HepG2 (cell line): ENCODE data around the gene B4GALT5. TPM values are rescaled to one million over a fixed set of nuclear protein-coding genes. Genes with fewer than 3 reads are reported as not detected.

Experiments used
- ATF7 ChIP-seq, 2 experiments: fragments of 450-650 bp in 1 of 2; sonication (generic) in 1 of 2; formaldehyde crosslinking in 1 of 2; IDR thresholded peaks; 2 replicates each; pipeline versions ENCODE4 v1.4.0 to v1.6.1; 2016 to 2020; ENCODE audit warnings: antibody characterized with exemption in 1 of 2, mild to moderate bottlenecking in 1 of 2, missing genetic modification reagents in 1 of 2
- FLYWCH1 ChIP-seq: sonication (generic); formaldehyde crosslinking; IDR thresholded peaks from 2 replicates; pipeline ENCODE4 v1.8.1; 2023; ENCODE audit warnings: mild to moderate bottlenecking, missing genetic modification reagents
- GATA4 ChIP-seq: sonication (generic); IDR thresholded peaks from 2 replicates; pipeline ENCODE4 v1.6.1; 2016; ENCODE audit warnings: antibody characterized with exemption, low read depth, borderline replicate concordance
- MAFF ChIP-seq: IDR thresholded peaks from 2 replicates; pipeline ENCODE4 v1.6.1; 2011; ENCODE audit warnings: low read depth, low read length, improper control_type of control experiment
- MAFK ChIP-seq, 2 experiments: IDR thresholded peaks in 1 of 2; conservative IDR thresholded peaks in 1 of 2; 2 replicates each; pipeline ENCODE4 v1.6.1; 2011; ENCODE audit warnings: improper control_type of control experiment in 2 of 2, low read length in 2 of 2
- MLXIP ChIP-seq: sonication (generic); formaldehyde crosslinking; IDR thresholded peaks from 2 replicates; pipeline ENCODE4 v1.9.0; 2021; ENCODE audit warnings: missing genetic modification reagents, borderline replicate concordance
- NR3C1 ChIP-seq: sonication (generic); formaldehyde crosslinking; IDR thresholded peaks from 2 replicates; pipeline ENCODE4 v1.4.0; 2020; ENCODE audit warnings: missing genetic modification reagents
- RAD21 ChIP-seq: fragments of 450-650 bp; formaldehyde crosslinking; IDR thresholded peaks from 2 replicates; pipeline ENCODE4 v1.5.0; 2020; ENCODE audit warnings: mild to moderate bottlenecking
- RFXANK ChIP-seq: IDR thresholded peaks from 2 replicates; pipeline ENCODE4 v1.6.1; 2016
- ZBTB42 ChIP-seq: sonication (generic); formaldehyde crosslinking; IDR thresholded peaks from 2 replicates; pipeline ENCODE4 v1.5.0; 2020; ENCODE audit warnings: mild to moderate bottlenecking, missing genetic modification reagents
- ZFAT ChIP-seq: sonication (generic); formaldehyde crosslinking; conservative IDR thresholded peaks from 2 replicates; pipeline ENCODE4 v1.8.1; 2023; ENCODE audit warnings: missing genetic modification reagents, inconsistent platforms
- ZFP82 ChIP-seq: sonication (generic); formaldehyde crosslinking; IDR thresholded peaks from 2 replicates; pipeline ENCODE4 v1.5.1; 2020; ENCODE audit warnings: mild to moderate bottlenecking, missing genetic modification reagents, borderline replicate concordance
- ZNF253 ChIP-seq: sonication (generic); formaldehyde crosslinking; IDR thresholded peaks from 2 replicates; pipeline ENCODE4 v1.8.0; 2022; ENCODE audit warnings: mild to moderate bottlenecking, missing genetic modification reagents, borderline replicate concordance
- ZNF569 ChIP-seq: sonication (generic); formaldehyde crosslinking; IDR thresholded peaks from 2 replicates; pipeline ENCODE4 v1.5.0; 2020; ENCODE audit warnings: mild to moderate bottlenecking, missing genetic modification reagents, moderate library complexity, borderline replicate concordance
- ZNF615 ChIP-seq: sonication (generic); formaldehyde crosslinking; IDR thresholded peaks from 2 replicates; pipeline ENCODE4 v1.5.0; 2020; ENCODE audit warnings: mild to moderate bottlenecking, missing genetic modification reagents, borderline replicate concordance
- ZNF660 ChIP-seq: sonication (generic); formaldehyde crosslinking; IDR thresholded peaks from 2 replicates; pipeline ENCODE4 v1.5.1; 2020; ENCODE audit warnings: mild to moderate bottlenecking, low read depth, missing genetic modification reagents, borderline replicate concordance
- ZNF691 ChIP-seq: sonication (generic); formaldehyde crosslinking; IDR thresholded peaks from 2 replicates; pipeline ENCODE4 v1.4.0; 2020; ENCODE audit warnings: missing genetic modification reagents, low read depth, mild to moderate bottlenecking, borderline replicate concordance
- polyA plus RNA-seq, 8 experiments: library from polyadenylated mRNA; depleted of rRNA in 3 of 8; stranded (reverse) in 7 of 8; unstranded in 1 of 8; fragments of >200 nt; fragmentation: Illumina TruSeq in 4 of 8; extraction: Trizol in 4 of 8; gene quantifications; 2 replicates each; pipeline versions ENCODE4 v1.2.1 to v1.2.3, GENCODE V29; 2011 to 2016; ENCODE audit warnings: low read depth in 4 of 8, missing spikeins in 1 of 8, mixed read lengths in 1 of 8; ENCODE audit not compliant: insufficient read depth in 1 of 8
- total RNA-seq, 5 experiments: library from RNA; depleted of rRNA; stranded (reverse); fragments of >200 nt; fragmentation: Illumina TruSeq; extraction: Trizol; gene quantifications; 2 replicates each; pipeline ENCODE4 v1.2.3, GENCODE V29; 2016; ENCODE audit warnings: low read depth in 1 of 5
- TF ChIP-seq, protein P1 (sequence below): sonication (generic); formaldehyde crosslinking; IDR thresholded peaks from 2 replicates; pipeline ENCODE4 v1.5.0; 2020; ENCODE audit warnings: missing genetic modification reagents
- TF ChIP-seq, protein P2 (sequence below): sonication (generic); formaldehyde crosslinking; IDR thresholded peaks from 2 replicates; pipeline ENCODE4 v1.8.1; 2022; ENCODE audit warnings: mild to moderate bottlenecking, missing genetic modification reagents
- TF ChIP-seq, protein P3 (sequence below), 2 experiments: fragments of 450-650 bp in 1 of 2; sonication (generic) in 1 of 2; formaldehyde crosslinking; IDR thresholded peaks; 2 replicates each; pipeline versions ENCODE4 v1.5.0 to v1.8.0; 2020 to 2022; ENCODE audit warnings: mild to moderate bottlenecking in 1 of 2, missing genetic modification reagents in 1 of 2
- TF ChIP-seq, protein P4 (sequence below): fragments of 450-650 bp; IDR thresholded peaks from 2 replicates; pipeline ENCODE4 v1.6.1; 2017

The B4GALT5 gene
- total and polyA plus RNA-seq, 2 of the 13 experiments (the other 11 are each of a cell fraction or from before 2014, with no cell fraction given) = 27.3 to 30.9 TPM

DNA sequence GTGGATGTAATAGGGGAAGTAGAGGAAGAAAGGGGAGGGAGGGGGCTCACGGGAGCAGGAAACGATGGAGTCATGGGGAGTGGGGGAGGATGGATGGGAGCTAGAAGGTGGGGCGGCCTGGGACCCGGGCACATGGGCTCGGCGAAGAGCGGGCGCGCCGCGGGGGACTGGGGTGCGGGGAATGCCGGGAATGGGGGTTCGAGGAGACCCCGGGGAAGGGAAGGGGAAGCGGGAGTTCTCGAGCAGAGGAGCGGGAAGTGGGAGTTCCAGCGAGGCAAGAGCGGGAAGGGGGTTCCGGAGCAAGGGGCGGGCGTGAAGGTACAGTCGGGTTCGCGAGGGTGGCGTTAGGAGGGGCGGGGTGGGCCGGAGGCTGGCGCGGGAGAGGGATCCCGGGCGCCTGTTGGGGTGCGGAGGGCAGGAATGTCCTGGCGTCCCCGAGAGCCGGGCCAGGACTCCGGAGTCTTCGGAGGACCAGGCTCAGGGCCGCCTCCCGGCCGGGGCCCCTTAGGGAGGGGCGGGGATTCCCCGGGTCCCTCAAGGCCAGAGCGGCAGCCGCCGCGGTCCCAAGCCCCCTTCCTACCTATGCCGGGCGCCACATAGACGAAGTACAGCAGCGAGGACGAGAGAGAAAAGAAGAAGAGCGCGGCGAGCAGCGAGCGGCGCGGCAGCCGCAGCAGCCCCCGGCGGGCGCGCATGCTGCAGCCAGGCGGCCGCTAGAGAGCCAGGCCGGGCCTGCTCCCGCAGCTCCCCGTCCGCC is 504 bp downstream of the B4GALT5 start (continued):
- TF ChIP-seq, protein P1, sequence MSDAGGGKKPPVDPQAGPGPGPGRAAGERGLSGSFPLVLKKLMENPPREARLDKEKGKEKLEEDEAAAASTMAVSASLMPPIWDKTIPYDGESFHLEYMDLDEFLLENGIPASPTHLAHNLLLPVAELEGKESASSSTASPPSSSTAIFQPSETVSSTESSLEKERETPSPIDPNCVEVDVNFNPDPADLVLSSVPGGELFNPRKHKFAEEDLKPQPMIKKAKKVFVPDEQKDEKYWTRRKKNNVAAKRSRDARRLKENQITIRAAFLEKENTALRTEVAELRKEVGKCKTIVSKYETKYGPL = no peak
- TF ChIP-seq, protein P2, sequence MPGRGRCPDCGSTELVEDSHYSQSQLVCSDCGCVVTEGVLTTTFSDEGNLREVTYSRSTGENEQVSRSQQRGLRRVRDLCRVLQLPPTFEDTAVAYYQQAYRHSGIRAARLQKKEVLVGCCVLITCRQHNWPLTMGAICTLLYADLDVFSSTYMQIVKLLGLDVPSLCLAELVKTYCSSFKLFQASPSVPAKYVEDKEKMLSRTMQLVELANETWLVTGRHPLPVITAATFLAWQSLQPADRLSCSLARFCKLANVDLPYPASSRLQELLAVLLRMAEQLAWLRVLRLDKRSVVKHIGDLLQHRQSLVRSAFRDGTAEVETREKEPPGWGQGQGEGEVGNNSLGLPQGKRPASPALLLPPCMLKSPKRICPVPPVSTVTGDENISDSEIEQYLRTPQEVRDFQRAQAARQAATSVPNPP = no peak
- TF ChIP-seq, protein P3, sequence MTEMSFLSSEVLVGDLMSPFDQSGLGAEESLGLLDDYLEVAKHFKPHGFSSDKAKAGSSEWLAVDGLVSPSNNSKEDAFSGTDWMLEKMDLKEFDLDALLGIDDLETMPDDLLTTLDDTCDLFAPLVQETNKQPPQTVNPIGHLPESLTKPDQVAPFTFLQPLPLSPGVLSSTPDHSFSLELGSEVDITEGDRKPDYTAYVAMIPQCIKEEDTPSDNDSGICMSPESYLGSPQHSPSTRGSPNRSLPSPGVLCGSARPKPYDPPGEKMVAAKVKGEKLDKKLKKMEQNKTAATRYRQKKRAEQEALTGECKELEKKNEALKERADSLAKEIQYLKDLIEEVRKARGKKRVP (CRISPR knock-in tag; IDR thresholded peaks at IDR 0.05) = no peak
- no peak for TF ChIP-seq ZNF569 (CRISPR knock-in tag)
- TF ChIP-seq ZNF691 (CRISPR knock-in tag) = no peak; the same call in none of the 2 replicates
- TF ChIP-seq, protein P4, sequence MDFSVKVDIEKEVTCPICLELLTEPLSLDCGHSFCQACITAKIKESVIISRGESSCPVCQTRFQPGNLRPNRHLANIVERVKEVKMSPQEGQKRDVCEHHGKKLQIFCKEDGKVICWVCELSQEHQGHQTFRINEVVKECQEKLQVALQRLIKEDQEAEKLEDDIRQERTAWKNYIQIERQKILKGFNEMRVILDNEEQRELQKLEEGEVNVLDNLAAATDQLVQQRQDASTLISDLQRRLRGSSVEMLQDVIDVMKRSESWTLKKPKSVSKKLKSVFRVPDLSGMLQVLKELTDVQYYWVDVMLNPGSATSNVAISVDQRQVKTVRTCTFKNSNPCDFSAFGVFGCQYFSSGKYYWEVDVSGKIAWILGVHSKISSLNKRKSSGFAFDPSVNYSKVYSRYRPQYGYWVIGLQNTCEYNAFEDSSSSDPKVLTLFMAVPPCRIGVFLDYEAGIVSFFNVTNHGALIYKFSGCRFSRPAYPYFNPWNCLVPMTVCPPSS = no peak
- TF ChIP-seq RFXANK (CRISPR knock-in tag) = no peak
- TF ChIP-seq ZFAT (CRISPR knock-in tag) = no peak
- no peak for TF ChIP-seq ATF7 (IDR thresholded peaks at IDR 0.05)
- 0 out of 2 replicates have a peak, but pooled peaks have one; percentile 7 for TF ChIP-seq ATF7 (CRISPR knock-in tag; IDR thresholded peaks at IDR 0.05)
- peak; percentile 42; the same call in 1 of the 2 replicates for TF ChIP-seq MLXIP (CRISPR knock-in tag)
- no peak for TF ChIP-seq ZNF660 (CRISPR knock-in tag)
- TF ChIP-seq MAFK (conservative IDR thresholded peaks at IDR 0.05 in 1 of 2, IDR thresholded peaks at IDR 0.05 in 1 of 2; ENCODE audit: low read length in 2 of 2) = no peak
- 0 out of 2 replicates have a peak, but pooled peaks have one; percentile 48 for TF ChIP-seq RAD21 (CRISPR knock-in tag)
- TF ChIP-seq MAFF = no peak
- no peak for TF ChIP-seq ZNF615 (CRISPR knock-in tag)
- TF ChIP-seq ZBTB42 (CRISPR knock-in tag) = no peak
- no peak for TF ChIP-seq FLYWCH1 (CRISPR knock-in tag)
- TF ChIP-seq ZNF253 = no peak
- no peak; the same call in 1 of the 2 replicates for TF ChIP-seq ZFP82 (CRISPR knock-in tag)
- no peak for TF ChIP-seq GATA4
- no peak for TF ChIP-seq NR3C1
